GM19468 (cell line): ENCODE measurements around the gene CAMTA1.

Source experiments
- ATAC-seq: cut with Tn5 transposase; IDR thresholded peaks from one replicate; pipeline ENCODE4 v1.9.1; 2021; ENCODE audit warnings: mild to moderate bottlenecking, moderate library complexity, moderate number of reproducible peaks; ENCODE audit not compliant: unreplicated experiment; ENCODE audit errors: extremely low read depth

Gene CAMTA1

GRCh38 chr1:7519861-7520395, 734.7 kb downstream of the CAMTA1 start:
- ATAC-seq: no peak

GRCh38 chr1:7520496-7520895, 735.2 kb downstream of the CAMTA1 start:
- ATAC-seq: no peak

GRCh38 chr1:7524341-7525337, 739.4 kb downstream of the CAMTA1 start:
- no peak for ATAC-seq

- no peak for ATAC-seq
Measured at GRCh38 chr1:7525338-7526063, 740.2 kb downstream of the CAMTA1 start.

- ATAC-seq: no peak
Measured at GRCh38 chr1:7526196-7526866, 741.1 kb downstream of the CAMTA1 start.

GRCh38 chr1:7526867-7527732, 741.8 kb downstream of the CAMTA1 start:
- no peak for ATAC-seq

GRCh38 chr1:7527733-7528045, 742.4 kb downstream of the CAMTA1 start:
- no peak for ATAC-seq

GRCh38 chr1:7528386-7529198, 743.3 kb downstream of the CAMTA1 start:
- ATAC-seq: no peak

GRCh38 chr1:7529917-7530316, 744.7 kb downstream of the CAMTA1 start:
- ATAC-seq: no peak

- ATAC-seq: no peak
Measured at GRCh38 chr1:7531562-7532340, 746.5 kb downstream of the CAMTA1 start.

GRCh38 chr1:7533006-7533405, 747.8 kb downstream of the CAMTA1 start:
- no peak for ATAC-seq

GRCh38 chr1:7534061-7534825, 749.0 kb downstream of the CAMTA1 start:
- no peak for ATAC-seq

GRCh38 chr1:7535016-7535415, 749.8 kb downstream of the CAMTA1 start:
- ATAC-seq: no peak

GRCh38 chr1:7535934-7536878, 751.0 kb downstream of the CAMTA1 start:
- no peak for ATAC-seq

- ATAC-seq: no peak
Measured at GRCh38 chr1:7536891-7537591, 751.8 kb downstream of the CAMTA1 start.

- no peak for ATAC-seq
Measured at GRCh38 chr1:7538033-7538432, 752.8 kb downstream of the CAMTA1 start.
